Measurements from ENCODE around the gene FARP2.

GRCh38 chr2:241313543-241314095 lies 42.5 kb upstream of the FARP2 start:
- TF ChIP-seq, protein P1, sequence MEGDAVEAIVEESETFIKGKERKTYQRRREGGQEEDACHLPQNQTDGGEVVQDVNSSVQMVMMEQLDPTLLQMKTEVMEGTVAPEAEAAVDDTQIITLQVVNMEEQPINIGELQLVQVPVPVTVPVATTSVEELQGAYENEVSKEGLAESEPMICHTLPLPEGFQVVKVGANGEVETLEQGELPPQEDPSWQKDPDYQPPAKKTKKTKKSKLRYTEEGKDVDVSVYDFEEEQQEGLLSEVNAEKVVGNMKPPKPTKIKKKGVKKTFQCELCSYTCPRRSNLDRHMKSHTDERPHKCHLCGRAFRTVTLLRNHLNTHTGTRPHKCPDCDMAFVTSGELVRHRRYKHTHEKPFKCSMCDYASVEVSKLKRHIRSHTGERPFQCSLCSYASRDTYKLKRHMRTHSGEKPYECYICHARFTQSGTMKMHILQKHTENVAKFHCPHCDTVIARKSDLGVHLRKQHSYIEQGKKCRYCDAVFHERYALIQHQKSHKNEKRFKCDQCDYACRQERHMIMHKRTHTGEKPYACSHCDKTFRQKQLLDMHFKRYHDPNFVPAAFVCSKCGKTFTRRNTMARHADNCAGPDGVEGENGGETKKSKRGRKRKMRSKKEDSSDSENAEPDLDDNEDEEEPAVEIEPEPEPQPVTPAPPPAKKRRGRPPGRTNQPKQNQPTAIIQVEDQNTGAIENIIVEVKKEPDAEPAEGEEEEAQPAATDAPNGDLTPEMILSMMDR (conservative IDR thresholded peaks at IDR 0.05; ENCODE audit: low read depth in 2 of 2): no peak
- no peak for TF ChIP-seq EZH2 (IDR thresholded peaks at IDR 0.05; ENCODE audit: low read depth, unreplicated experiment)
- no peak for TF ChIP-seq REST (IDR thresholded peaks at IDR 0.05; ENCODE audit: unreplicated experiment)
- no peak for TF ChIP-seq POLR2AphosphoS5 (IDR thresholded peaks at IDR 0.05; ENCODE audit: low read depth)
- TF ChIP-seq CREB1 (CRISPR knock-in tag; IDR thresholded peaks at IDR 0.05; ENCODE audit: low read depth): no peak
- TF ChIP-seq EZH2phosphoT487 (IDR thresholded peaks at IDR 0.05; ENCODE audit: unreplicated experiment): no peak

Measured in GM23338 (cell line).